Central memory CD4-positive, alpha-beta T cell (primary cell): Measurements from ENCODE around the gene PPARD.
A peak's percentile ranks its signal among the peaks of the same experiment; 100 is the strongest.
"Not testable (repeated sequence)": the region's sequence is repeated elsewhere in the genome, so short reads cannot be mapped to it uniquely, and the experiment has no call there.

Experiments
- DNase-seq: peaks from one replicate; pipeline ENCODE4 v3.0.0; 2022

The PPARD gene

GRCh38 chr6:35388030-35388429 lies 45.7 kb downstream of the PPARD start:
- no peak for DNase-seq

- no peak for DNase-seq
Observed at GRCh38 chr6:35388772-35389352, 46.5 kb downstream of the PPARD start.

DNA sequence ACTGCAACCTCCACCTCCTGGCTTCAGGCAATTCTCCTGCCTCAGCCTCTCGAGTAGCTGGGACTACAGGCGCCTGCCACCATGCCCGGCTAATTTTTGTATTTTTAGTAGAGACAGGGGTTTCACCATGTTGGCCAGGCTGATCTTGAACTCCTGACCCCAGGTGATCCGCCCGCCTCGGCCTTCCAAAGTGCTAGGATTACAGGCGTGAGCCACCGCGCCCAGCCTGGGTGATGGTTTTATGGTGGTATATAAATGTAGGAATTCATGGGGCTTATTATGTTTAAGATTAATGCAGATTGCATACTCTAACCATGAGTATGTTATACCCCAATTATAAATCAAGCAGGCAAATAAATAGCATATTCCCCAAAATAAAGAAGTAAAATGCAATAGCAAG lies 47.0 kb downstream of the PPARD start:
- DNase-seq = not testable (repeated sequence)

DNA sequence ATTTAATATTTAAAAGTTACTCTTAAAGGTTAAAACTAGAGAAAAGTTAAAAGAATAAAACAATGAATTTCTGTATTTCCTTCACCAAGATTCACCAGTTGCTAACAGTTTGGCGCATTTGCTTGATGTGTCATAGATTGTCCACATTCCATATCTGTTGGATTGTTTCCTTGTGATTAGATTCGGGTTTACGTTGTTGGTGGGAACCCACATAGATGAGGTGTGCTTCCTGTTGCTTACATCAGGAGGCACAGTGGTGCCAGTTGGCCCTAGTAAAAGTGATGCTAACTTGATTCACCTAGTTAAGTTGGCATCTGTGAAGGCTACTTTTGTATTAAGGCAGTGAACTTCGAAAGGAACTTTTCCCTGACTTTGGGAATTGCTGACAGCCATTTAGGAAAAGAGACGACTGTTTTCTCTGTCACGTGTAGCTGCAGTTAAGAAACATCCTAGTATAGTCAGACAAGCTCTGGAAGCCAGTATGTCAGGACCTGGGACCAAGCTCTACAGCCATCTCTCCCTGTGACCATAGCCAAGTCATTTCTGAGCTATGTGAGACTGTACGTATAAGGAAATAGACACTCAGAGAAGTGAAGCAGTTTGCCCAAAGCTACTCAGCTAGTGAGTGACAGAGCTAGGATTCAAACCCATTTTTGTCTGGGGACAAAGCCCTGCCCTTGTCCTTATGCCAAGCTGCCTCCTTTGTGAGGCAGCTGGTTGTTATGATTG lies 49.0 kb downstream of the PPARD start:
- DNase-seq = peak; percentile 18

GRCh38 chr6:35392111-35392702 lies 49.8 kb downstream of the PPARD start:
- no peak for DNase-seq

DNA sequence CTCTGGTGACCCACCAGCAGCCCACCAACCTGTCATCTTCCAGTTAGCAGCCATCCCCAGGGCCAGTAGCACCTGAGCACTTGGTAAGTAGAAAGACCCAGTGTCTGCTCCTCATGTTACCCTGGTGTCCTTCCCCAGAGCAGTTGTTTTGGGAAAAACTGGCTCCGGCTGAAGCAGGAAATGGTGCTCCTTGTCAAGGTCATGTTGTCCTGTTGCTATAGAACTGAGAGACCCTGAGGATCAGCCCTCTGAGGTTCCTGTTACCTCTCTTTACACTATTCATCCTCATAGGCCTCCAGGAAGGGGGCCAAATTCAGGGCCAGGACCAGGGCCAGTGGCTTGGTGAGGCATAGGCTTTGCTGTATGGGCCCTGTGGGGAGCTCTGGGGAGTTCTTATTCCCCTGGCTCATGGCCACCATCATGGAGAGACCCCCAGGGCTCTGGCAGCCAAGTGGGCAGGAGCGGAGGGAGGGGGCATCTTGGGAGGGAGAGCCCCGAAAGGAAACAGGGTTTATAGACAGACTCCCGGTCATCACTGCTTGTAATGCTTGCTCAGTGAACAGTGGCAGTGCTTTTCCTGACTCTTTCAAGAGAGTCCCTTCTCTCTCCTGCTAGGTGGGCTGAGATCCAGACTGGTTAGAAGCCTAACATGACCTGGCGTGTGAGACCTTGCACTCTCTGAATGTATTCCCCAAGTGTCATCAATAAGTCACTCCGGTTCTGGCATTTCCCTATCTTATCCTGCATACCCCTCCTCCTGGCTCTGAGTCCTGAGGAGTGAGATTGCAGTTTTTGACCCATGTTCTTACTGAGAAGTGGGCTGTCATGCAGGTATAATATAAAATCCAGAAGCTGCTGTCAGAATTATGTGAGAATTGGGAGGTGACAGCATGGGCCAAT lies 50.7 kb downstream of the PPARD start:
- DNase-seq = no peak

GRCh38 chr6:35396991-35397390 lies 54.6 kb downstream of the PPARD start:
- no peak for DNase-seq

- no peak for DNase-seq
Observed at GRCh38 chr6:35397806-35398418, 55.6 kb downstream of the PPARD start.

- no peak for DNase-seq
Observed at GRCh38 chr6:35398526-35398925, 56.2 kb downstream of the PPARD start.

GRCh38 chr6:35400111-35400510 lies 57.8 kb downstream of the PPARD start:
- no peak for DNase-seq

DNA sequence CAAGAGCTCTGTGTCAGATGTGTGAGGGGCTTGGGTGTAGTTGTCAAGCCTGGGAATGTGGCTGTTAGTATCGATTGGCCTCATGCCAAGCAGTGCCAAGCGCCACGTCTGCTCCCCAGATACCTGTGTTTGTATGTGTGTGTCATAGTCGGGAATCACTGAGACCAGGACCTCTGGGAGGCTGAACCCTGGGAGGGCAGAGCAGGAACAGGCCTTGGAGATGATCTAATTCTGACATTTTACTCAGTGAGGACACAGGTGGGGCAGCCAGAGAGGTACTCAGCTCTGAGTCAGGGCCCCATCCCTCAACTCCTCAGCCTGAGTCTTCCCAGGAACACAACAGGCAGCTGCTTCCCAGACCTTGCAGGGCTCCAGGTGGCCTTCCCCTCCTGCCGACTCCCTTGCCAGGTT lies 58.5 kb downstream of the PPARD start:
- no peak for DNase-seq

DNA sequence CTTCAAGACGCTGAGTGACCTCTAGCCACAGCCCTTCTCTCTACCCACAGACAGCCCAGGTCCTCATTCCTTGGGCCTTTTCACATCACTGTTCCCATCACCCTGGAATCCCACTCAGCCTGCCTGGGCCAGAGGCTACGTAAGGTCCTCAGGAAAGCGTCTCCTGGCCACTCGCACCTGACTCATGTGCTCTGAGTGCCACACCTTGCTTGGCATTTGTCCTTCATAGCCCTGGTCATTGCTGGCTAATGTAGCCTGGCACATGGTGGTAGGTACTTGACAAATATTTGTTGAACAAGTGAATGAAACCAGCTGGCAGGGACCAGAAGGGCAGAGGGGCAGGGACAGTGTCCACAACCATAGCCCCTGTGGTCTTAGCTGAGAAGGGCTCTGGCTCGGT lies 59.2 kb downstream of the PPARD start:
- no peak for DNase-seq

DNA sequence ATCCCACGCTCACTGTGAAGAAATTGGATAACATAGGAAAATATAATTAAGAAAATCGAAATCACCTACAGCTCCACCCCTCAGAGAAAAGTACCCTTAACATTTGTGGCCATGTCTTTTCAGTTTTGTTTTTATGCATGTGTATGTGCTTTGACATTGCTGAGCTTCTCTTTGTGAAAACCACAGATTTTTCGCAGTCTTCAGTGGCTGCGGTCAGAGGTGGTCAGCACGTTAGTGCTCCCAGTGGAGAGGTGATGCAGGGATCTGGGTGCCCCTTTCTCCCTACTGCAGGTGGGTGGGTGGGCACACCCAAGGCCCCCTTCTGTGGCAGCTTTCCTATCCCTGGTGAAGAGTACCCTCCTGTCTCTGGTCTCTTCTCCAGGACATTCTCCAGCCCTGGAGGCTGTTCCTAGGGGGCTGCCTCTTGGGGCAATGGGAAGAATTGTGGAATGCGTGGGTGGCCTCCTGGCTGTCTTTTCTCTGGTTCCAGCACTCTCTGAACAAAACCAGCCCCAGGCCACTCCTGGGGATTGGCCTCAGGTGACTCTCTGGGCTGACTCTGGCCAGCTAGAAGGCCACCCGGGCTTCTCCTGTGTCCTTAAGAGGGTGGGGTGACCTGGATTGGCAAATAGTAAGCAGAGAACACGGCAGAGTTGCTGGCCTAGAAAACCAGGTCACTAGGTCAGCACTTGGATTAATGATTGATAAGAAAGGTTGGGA lies 59.9 kb downstream of the PPARD start:
- DNase-seq = no peak

GRCh38 chr6:35402856-35403191 lies 60.5 kb downstream of the PPARD start:
- no peak for DNase-seq

GRCh38 chr6:35403544-35404442 lies 61.4 kb downstream of the PPARD start:
- DNase-seq = no peak

- no peak for DNase-seq
Observed at GRCh38 chr6:35406711-35407485, 64.5 kb downstream of the PPARD start.

- DNase-seq = no peak
Observed at GRCh38 chr6:35409245-35409644, 66.9 kb downstream of the PPARD start.

DNA sequence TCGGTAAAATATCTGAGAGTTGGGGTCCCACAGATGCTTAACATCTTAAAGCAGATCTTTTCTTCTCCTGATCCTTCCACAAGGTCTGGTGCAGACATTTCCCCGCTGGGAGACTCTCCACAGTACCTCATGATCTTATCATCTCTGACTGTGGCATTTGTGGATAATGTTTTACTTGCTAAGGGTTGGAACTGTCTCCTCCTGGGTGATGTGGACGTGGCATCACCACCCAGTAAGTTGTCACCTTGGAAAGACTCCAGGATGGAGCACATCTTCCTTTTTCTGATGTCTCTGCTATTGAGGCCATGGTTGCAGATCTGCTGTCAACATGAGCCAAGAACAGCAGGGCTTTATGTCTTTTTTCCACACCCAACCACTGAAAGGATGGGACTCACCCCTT lies 67.8 kb downstream of the PPARD start:
- DNase-seq = no peak

DNA sequence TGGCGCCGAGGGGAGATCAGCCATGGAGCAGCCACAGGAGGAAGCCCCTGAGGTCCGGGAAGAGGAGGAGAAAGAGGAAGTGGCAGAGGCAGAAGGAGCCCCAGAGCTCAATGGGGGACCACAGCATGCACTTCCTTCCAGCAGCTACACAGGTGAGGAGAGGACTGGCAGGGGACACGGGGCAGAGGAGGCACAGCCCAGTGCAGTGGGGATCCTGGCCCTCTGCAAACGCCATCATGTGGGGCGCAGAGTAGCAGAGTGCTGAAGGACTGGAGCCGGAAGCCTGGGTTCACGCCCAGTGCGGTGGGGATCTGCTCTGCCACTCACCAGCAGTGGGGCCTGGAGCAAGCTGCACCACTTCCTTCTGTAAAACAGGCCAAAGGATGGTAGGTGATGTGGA lies 68.7 kb downstream of the PPARD start:
- DNase-seq = peak; percentile 7

DNA sequence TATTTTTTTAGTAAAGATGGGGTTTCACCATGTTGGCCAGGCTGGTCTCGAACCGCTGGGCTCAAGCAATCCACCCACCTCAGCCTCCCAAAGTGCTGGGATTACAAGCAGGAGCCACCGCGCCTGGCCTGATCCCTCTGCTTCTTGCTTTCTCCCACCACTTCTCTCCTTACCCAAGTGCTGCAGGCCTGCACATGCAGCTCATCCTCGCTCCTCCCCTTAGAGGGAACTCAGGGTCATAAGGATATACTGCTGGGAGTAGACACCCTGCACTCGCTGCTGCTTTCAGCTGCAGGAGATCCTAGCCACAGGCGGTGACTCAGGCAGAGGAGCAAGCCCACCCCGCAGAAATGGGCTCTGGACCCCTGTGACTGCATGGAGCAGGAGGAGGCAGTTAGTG lies 69.7 kb downstream of the PPARD start:
- no peak for DNase-seq
